HepG2 (cell line): ENCODE results near the gene CDC6.

ENCODE experiments used
- CTCF ChIP-seq: sonication (generic); formaldehyde crosslinking; IDR thresholded peaks from 2 replicates; pipeline ENCODE4 v1.5.0; 2020; ENCODE audit warnings: mild to moderate bottlenecking, missing genetic modification reagents, moderate library complexity
- HMGXB4 ChIP-seq, 2 experiments: sonication (generic) in 1 of 2; formaldehyde crosslinking in 1 of 2; IDR thresholded peaks; 2 replicates each; pipeline versions ENCODE4 v1.4.0 to v1.6.1; 2018 to 2020; ENCODE audit warnings: missing genetic modification reagents in 2 of 2, borderline replicate concordance in 1 of 2, low read depth in 1 of 2, mild to moderate bottlenecking in 1 of 2, missing biosample characterization in 1 of 2
- POLR2A ChIP-seq, 2 experiments: IDR thresholded peaks; 2 replicates each; pipeline ENCODE4 v1.6.1; 2011; ENCODE audit warnings: low read depth in 2 of 2, low read length in 2 of 2, mild to moderate bottlenecking in 1 of 2, moderate library complexity in 1 of 2; ENCODE audit not compliant: insufficient read depth in 1 of 2
- RFX5 ChIP-seq: IDR thresholded peaks from 2 replicates; pipeline ENCODE4 v1.6.1; 2011; ENCODE audit warnings: low read depth, low read length, improper control_type of control experiment
- SIN3B ChIP-seq: fragments of 150-350 bp; IDR thresholded peaks from 2 replicates; pipeline ENCODE4 v1.6.1; 2014; ENCODE audit warnings: low read length
- SMARCC2 ChIP-seq: fragments of 450-650 bp; IDR thresholded peaks from 2 replicates; pipeline ENCODE4 v1.6.1; 2017; ENCODE audit warnings: antibody characterized with exemption, mild to moderate bottlenecking
- TARDBP ChIP-seq: sonication (generic); formaldehyde crosslinking; IDR thresholded peaks from 2 replicates; pipeline ENCODE4 v1.8.0; 2022; ENCODE audit warnings: mild to moderate bottlenecking, missing genetic modification reagents
- ZMAT3 ChIP-seq: sonication (generic); formaldehyde crosslinking; conservative IDR thresholded peaks from 2 replicates; pipeline ENCODE4 v1.7.0; 2021; ENCODE audit warnings: missing genetic modification reagents
- ZNF570 ChIP-seq: sonication (generic); formaldehyde crosslinking; IDR thresholded peaks from 2 replicates; pipeline ENCODE4 v1.4.0; 2020; ENCODE audit warnings: mild to moderate bottlenecking, missing genetic modification reagents, borderline replicate concordance
- ZNF580 ChIP-seq: IDR thresholded peaks from 2 replicates; pipeline ENCODE4 v1.6.1; 2016; ENCODE audit warnings: low read depth, borderline replicate concordance

DNA sequence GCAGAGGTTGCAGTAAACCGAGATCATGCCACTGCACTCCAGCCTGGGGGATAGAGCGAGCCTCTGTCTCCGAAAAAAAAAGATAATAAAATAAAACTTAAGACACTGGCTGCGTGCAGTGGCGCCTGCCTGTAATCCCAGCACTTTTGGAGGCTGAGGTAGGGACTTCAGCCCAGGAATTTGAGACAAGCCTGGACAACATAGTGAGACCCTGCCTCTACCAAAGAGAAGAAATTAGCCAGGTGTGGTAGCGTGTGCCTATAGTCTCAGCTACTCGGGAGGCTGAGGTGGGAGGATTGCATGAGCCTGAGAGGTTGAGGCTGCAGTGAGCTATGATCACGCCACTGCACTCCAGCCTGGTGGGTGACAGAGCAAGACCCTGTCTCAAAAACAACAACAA lies 47.9 kb downstream of the CDC6 start:
- no peak for TF ChIP-seq POLR2A (IDR thresholded peaks at IDR 0.05; ENCODE audit: insufficient read depth in 1 of 2, low read depth in 2 of 2, low read length in 2 of 2)
- TF ChIP-seq SMARCC2, result no peak
- no peak for TF ChIP-seq ZNF570
- no peak for TF ChIP-seq TARDBP (CRISPR knock-in tag)
- TF ChIP-seq ZMAT3 (CRISPR knock-in tag), result no peak
- 0 out of 4 replicates have a peak, but pooled peaks of 1 of the 2 experiments have one; percentile 9 for TF ChIP-seq HMGXB4 (CRISPR knock-in tag; IDR thresholded peaks at IDR 0.05; ENCODE audit: borderline replicate concordance in 1 of 2, low read depth in 1 of 2)
- TF ChIP-seq SIN3B, result no peak
- no peak for TF ChIP-seq RFX5
- TF ChIP-seq ZNF580 (CRISPR knock-in tag), result no peak
- TF ChIP-seq CTCF (CRISPR knock-in tag), result no peak
